Keratinocyte (primary cell): Measurements from ENCODE around the gene ITGA6. TPM values are rescaled to one million over a fixed set of nuclear protein-coding genes. Genes with fewer than 3 reads are reported as not detected.

Source experiments
- DNase-seq: peaks from one replicate; pipeline ENCODE4 v3.0.0-alpha.2; 2011; ENCODE audit warnings: low read depth, missing footprints, low spot score
- FAIRE-seq: peaks from 2 replicates; lab custom pipeline; 2011; peaks lifted over from hg19 to GRCh38; lab: Jason Lieb, UNC
- H2AFZ ChIP-seq: 2 replicates; pipeline ENCODE4 v1.6.0; 2012; ENCODE audit warnings: low read length, control low read depth, inconsistent platforms; ENCODE audit not compliant: control insufficient read depth
- H3K27ac ChIP-seq: 2 replicates; pipeline ENCODE4 v1.5.1; 2011; ENCODE audit warnings: low read length; ENCODE audit not compliant: control insufficient read depth, insufficient read depth
- H3K27me3 ChIP-seq: 3 replicates; pipeline ENCODE4 v1.6.0; 2011; ENCODE audit warnings: low read length; ENCODE audit not compliant: control insufficient read depth, insufficient read depth; ENCODE audit errors: extremely low read depth
- H3K36me3 ChIP-seq, 2 experiments: 2 replicates in 1 of 2; 3 replicates in 1 of 2; pipeline ENCODE4 v1.5.1; 2011; ENCODE audit warnings: low read length in 2 of 2, mild to moderate bottlenecking in 1 of 2; ENCODE audit not compliant: control insufficient read depth in 2 of 2, insufficient read depth in 2 of 2; ENCODE audit errors: extremely low read depth in 1 of 2
- H3K4me1 ChIP-seq: 3 replicates; pipeline ENCODE4 v1.5.1; 2011; ENCODE audit warnings: low read length; ENCODE audit not compliant: control insufficient read depth, insufficient read depth; ENCODE audit errors: extremely low read depth
- H3K4me2 ChIP-seq: 3 replicates; pipeline ENCODE4 v1.6.0; 2011; ENCODE audit warnings: low read depth, low read length; ENCODE audit not compliant: control insufficient read depth, insufficient read depth; ENCODE audit errors: extremely low read depth
- H3K4me3 ChIP-seq, 3 experiments: fragments of 200-600 bp in 1 of 3; sonication (generic) in 1 of 3; 2 replicates in 2 of 3; 3 replicates in 1 of 3; pipeline ENCODE4 v1.5.1; 2011 to 2016; ENCODE audit warnings: low read length in 3 of 3, mild to moderate bottlenecking in 3 of 3, control low read depth in 2 of 3, inconsistent platforms in 1 of 3, low read depth in 1 of 3, mixed read lengths in 1 of 3, mixed run types in 1 of 3, moderate library complexity in 1 of 3; ENCODE audit not compliant: control insufficient read depth in 2 of 3, insufficient read depth in 2 of 3; ENCODE audit errors: extremely low read depth in 1 of 3
- H3K79me2 ChIP-seq: 2 replicates; pipeline ENCODE4 v1.6.0; 2012; ENCODE audit warnings: low read length; ENCODE audit not compliant: control insufficient read depth, insufficient read depth
- H3K9ac ChIP-seq: 3 replicates; pipeline ENCODE4 v1.6.0; 2011; ENCODE audit warnings: low read length; ENCODE audit not compliant: control insufficient read depth, insufficient read depth; ENCODE audit errors: extremely low read depth
- H3K9me1 ChIP-seq: 3 replicates; pipeline ENCODE4 v1.6.0; 2011; ENCODE audit warnings: low read length; ENCODE audit not compliant: control insufficient read depth, insufficient read depth; ENCODE audit errors: extremely low read depth
- H3K9me3 ChIP-seq: 2 replicates; pipeline ENCODE4 v1.5.1; 2012; ENCODE audit warnings: low read depth, low read length; ENCODE audit not compliant: control insufficient read depth
- H4K20me1 ChIP-seq: 3 replicates; pipeline ENCODE4 v1.6.0; 2011; ENCODE audit warnings: low read length; ENCODE audit not compliant: control insufficient read depth, insufficient read depth; ENCODE audit errors: extremely low read depth
- CTCF ChIP-seq, 3 experiments: IDR thresholded peaks in 1 of 3; conservative IDR thresholded peaks in 1 of 3; optimal IDR thresholded peaks in 1 of 3; 2 replicates in 2 of 3; 3 replicates in 1 of 3; pipeline versions ENCODE3 to v1.5.1; 2011; ENCODE audit warnings: low read length in 3 of 3, mild to moderate bottlenecking in 3 of 3, moderate library complexity in 2 of 3, control low read depth in 1 of 3, inconsistent platforms in 1 of 3; ENCODE audit not compliant: insufficient read depth in 2 of 3; ENCODE audit errors: extremely low read depth in 1 of 3
- EZH2 ChIP-seq: IDR thresholded peaks from one replicate; pipeline ENCODE4 v1.6.1; 2012; ENCODE audit warnings: inconsistent platforms, mild to moderate bottlenecking, low read length, moderate library complexity
- dilution Hi-C: fragments of 300-500 bp; cut with MboI; formaldehyde crosslinking; loops from one replicate; pipeline ENCODE4 v1.7.0; 2020; ENCODE audit warnings: low sequenced_read_pairs; ENCODE audit not compliant: extremely low pct_ligation_motif_present
- polyA plus RNA-seq, 5 experiments: library from polyadenylated mRNA; depleted of rRNA in 3 of 5; stranded (reverse) in 3 of 5; stranded (forward) in 1 of 5; unstranded in 1 of 5; fragments of >200 nt; gene quantifications; 1 replicate in 1 of 5; 2 replicates in 3 of 5; 3 replicates in 1 of 5; pipeline versions ENCODE4 v1.2.1 to v1.2.3, GENCODE V29; 2011 to 2012; ENCODE audit warnings: missing spikeins in 2 of 5, low read depth in 1 of 5, low replicate concordance in 1 of 5

ITGA6 gene
- polyA plus RNA-seq, 1 donor (not counting 4 experiments of a cell fraction or from before 2014, with no cell fraction given), result 441 TPM

- no peak overlapping the region for H3K4me3 ChIP-seq
- dilution Hi-C loops, result no loop called here
- no peaks in the 10 kb centered on the region for H3K27me3 ChIP-seq
- no peak overlapping the region for H3K9ac ChIP-seq
- H2AFZ ChIP-seq, result no peak overlapping the region
- H3K79me2 ChIP-seq, result no peaks in the 10 kb centered on the region
- no peak for TF ChIP-seq EZH2
- no peak for TF ChIP-seq CTCF (optimal IDR thresholded peaks at IDR 0.05 in 1 of 3, IDR thresholded peaks at IDR 0.05 in 1 of 3, conservative IDR thresholded peaks at IDR 0.05 in 1 of 3; ENCODE audit: extremely low read depth in 1 of 3, insufficient read depth in 2 of 3, low read length in 3 of 3)
- H3K36me3 ChIP-seq, result no peaks in the 10 kb centered on the region
- no peak for DNase-seq
- H3K4me2 ChIP-seq, result no peak overlapping the region
- no peak overlapping the region for H3K27ac ChIP-seq
- no peak for FAIRE-seq
- no peaks in the 10 kb centered on the region for H4K20me1 ChIP-seq
- no peaks in the 10 kb centered on the region for H3K9me1 ChIP-seq
- H3K9me3 ChIP-seq, result no peaks in the 10 kb centered on the region
- no peaks in the 10 kb centered on the region for H3K4me1 ChIP-seq
These were observed 12.1 kb upstream of the ITGA6 start for GRCh38 chr2:172415157-172415864.

GRCh38 chr2:172415865-172416183, 11.6 kb upstream of the ITGA6 start:
- no peaks in the 10 kb centered on the region for H3K9me1 ChIP-seq
- H3K4me3 ChIP-seq, result no peak overlapping the region
- DNase-seq, result no peak
- H3K79me2 ChIP-seq, result no peaks in the 10 kb centered on the region
- no peak overlapping the region for H2AFZ ChIP-seq
- H3K36me3 ChIP-seq, result no peaks in the 10 kb centered on the region
- no peaks in the 10 kb centered on the region for H3K27me3 ChIP-seq
- no peaks in the 10 kb centered on the region for H3K4me1 ChIP-seq
- H3K9ac ChIP-seq, result no peak overlapping the region
- H3K27ac ChIP-seq, result no peak overlapping the region
- TF ChIP-seq CTCF (optimal IDR thresholded peaks at IDR 0.05 in 1 of 3, IDR thresholded peaks at IDR 0.05 in 1 of 3, conservative IDR thresholded peaks at IDR 0.05 in 1 of 3; ENCODE audit: extremely low read depth in 1 of 3, insufficient read depth in 2 of 3, low read length in 3 of 3) (no peak), EZH2 (no peak)
- no peaks in the 10 kb centered on the region for H4K20me1 ChIP-seq
- no peak overlapping the region for H3K4me2 ChIP-seq
- FAIRE-seq, result no peak
- no peaks in the 10 kb centered on the region for H3K9me3 ChIP-seq
- dilution Hi-C loops, result no loop called here
